HAP-1 (cell line): ENCODE data around the gene WASHC2C.
"Not testable (repeated sequence)": the region's sequence is repeated elsewhere in the genome, so short reads cannot be mapped to it uniquely, and the experiment has no call there.

Experiments used
- DNase-seq, 2 experiments: peaks; one replicate each; pipeline ENCODE4 v3.0.0-alpha.2; 2016 to 2020; ENCODE audit warnings: low spot score in 2 of 2
- H3K27me3 ChIP-seq: fragments of 250-450 bp; sonication (Bioruptor Pico); 2 replicates; pipeline ENCODE4 v1.5.1; 2020; ENCODE audit warnings: low read depth, mild to moderate bottlenecking, moderate library complexity
- H3K36me3 ChIP-seq: fragments of 250-450 bp; sonication (Bioruptor Pico); replicated peaks from 2 replicates; pipeline ENCODE4 v1.5.1; 2020; ENCODE audit warnings: mild to moderate bottlenecking
- H3K4me1 ChIP-seq: fragments of 250-450 bp; sonication (Bioruptor Pico); 2 replicates; pipeline ENCODE4 v1.5.1; 2020; ENCODE audit warnings: mild to moderate bottlenecking
- H3K4me3 ChIP-seq: fragments of 250-450 bp; sonication (Bioruptor Pico); 2 replicates; pipeline ENCODE4 v1.5.1; 2020; ENCODE audit warnings: mild to moderate bottlenecking, moderate library complexity
- H3K9me3 ChIP-seq: fragments of 250-450 bp; sonication (Bioruptor Pico); 2 replicates; pipeline ENCODE4 v1.5.1; 2020; ENCODE audit warnings: mild to moderate bottlenecking, moderate library complexity
- in situ Hi-C: fragments of 300-500 bp; cut with MboI; formaldehyde crosslinking; loops from 3 replicates; pipeline ENCODE4 v1.14.3; 2020; ENCODE audit warnings: low sequenced_read_pairs, inconsistent platforms, mixed read lengths

Gene WASHC2C

DNA sequence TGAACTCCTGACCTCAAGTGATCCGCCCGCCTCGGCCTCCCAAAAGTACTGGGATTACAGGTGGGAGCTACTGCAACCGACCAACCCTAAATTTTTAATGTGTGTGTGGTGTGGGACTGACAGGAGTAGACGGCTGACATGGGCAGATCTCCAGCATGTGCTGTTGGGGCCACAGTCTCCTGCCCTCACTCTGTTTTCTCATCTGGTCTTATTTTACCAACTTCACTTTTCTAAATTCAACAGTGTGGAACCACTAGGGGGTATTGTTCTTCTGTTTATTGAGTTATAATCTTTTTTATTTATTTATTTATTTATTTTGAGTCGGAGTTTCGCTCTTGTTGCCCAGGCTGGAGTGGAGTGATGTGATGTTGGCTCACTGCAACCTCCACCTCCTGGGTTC, 14.9 kb downstream of the WASHC2C start:
- H3K9me3 ChIP-seq, DNase-seq, H3K36me3 ChIP-seq, H3K4me3 ChIP-seq, H3K4me1 ChIP-seq, H3K27me3 ChIP-seq, in situ Hi-C loops: not testable (repeated sequence)

DNA sequence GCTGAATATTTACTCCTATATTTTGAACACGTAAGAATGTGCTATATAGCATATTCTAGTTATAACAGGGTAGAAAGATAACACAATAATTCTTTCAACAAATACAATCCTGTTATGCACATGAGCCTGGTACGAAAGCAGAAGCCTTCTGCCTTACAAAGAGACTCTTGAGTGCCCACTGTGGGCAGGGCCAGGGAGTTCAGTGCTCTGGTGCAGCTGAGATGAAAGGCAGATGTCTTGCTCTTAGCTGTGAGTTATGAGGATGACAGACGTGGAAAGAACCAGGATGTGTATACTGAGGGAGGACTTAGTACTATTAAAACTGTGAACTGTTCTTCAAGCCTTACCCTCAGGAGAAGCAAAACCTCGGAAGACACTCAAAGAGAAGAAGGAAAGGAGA, 24.1 kb downstream of the WASHC2C start:
- H3K4me3 ChIP-seq, H3K27me3 ChIP-seq, H3K4me1 ChIP-seq, H3K36me3 ChIP-seq, H3K9me3 ChIP-seq, in situ Hi-C loops, DNase-seq: not testable (repeated sequence)

DNA sequence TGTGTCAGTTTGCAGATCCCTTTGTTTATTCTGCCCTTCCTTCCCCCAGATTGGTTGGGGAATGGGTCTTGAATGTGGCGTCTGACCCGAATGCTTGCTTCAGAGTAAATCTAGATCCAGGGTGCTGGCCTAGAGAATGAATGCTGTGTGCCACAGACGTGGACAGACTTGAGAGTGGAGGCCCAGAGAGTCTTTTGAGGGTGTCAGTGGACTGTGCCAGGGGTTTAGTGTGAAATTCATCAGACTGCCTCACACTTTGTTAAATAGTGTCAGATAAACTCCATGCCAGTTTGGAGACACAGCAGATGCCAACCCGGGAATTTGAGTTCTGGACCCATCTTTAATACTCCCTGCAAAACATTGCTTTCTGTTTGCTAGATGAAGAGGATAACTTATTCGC, 25.1 kb downstream of the WASHC2C start:
- H3K9me3 ChIP-seq, DNase-seq, H3K36me3 ChIP-seq, H3K4me1 ChIP-seq, H3K27me3 ChIP-seq, H3K4me3 ChIP-seq, in situ Hi-C loops: not testable (repeated sequence)

DNA sequence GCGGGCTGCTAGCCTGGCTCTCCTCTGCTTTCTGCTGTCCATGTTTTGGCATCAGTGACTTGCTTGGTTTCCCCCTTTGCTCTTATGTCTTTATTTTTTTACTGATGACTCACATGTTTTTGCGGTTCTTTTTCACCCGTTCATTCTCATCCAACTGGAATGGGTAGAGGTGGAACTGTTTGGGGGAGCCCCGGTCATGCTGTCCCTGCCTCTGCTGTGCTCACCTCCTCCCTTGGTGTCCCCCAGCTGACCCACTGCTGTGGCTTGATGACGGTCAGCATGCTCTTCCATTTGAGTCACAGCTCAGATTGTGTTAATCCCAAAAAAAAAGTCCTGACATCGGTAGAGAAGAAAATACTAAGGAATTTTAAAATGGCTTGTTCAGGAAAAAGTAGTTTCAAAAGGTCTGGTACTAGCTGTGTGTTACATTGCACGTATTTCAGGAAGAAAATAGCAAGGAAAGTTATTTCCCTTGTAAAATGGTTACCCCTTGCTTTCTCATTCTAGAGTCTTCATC, 27.0 kb downstream of the WASHC2C start:
- H3K9me3 ChIP-seq, H3K4me3 ChIP-seq, DNase-seq, in situ Hi-C loops, H3K4me1 ChIP-seq, H3K27me3 ChIP-seq, H3K36me3 ChIP-seq: not testable (repeated sequence)

DNA sequence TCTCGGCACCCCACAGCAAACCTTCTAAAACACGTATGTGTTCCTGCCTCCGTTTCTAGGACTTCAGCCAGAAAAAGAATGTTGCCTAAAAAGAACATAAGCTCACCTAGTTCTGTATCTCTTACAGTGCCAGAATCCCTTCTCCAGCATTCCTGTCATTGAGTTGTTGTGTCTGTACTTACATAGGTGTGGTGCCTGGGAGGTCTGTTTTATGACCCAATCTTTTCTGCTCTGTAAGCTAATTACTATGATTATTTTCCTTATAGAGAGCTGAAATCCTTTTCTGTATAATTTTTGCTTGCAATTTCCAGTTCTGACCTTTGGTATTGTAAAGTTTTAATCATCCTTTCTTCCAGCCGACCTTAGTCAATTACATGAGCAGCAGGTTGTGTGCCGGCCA, 28.0 kb downstream of the WASHC2C start:
- in situ Hi-C loops, H3K4me1 ChIP-seq, H3K4me3 ChIP-seq, H3K27me3 ChIP-seq, H3K9me3 ChIP-seq, DNase-seq, H3K36me3 ChIP-seq: not testable (repeated sequence)

DNA sequence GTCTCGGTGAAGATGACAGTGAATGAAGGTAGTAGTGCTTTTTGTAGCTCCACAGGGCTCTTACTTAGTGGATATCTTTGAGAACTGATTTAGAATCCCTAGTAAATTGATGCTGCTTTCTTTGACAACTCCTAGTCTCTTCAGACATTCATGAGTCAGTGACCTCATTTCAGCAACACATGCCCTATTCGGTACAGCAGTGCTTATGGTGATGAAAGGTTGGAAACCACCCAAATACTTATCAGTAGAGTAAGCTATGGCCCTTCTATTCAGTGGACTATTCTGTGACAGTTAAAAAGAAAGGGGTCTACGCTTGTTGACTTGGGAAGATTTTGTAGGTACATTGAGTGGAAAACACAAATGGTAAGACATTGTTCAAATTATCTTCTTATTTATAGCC, 29.0 kb downstream of the WASHC2C start:
- DNase-seq, H3K36me3 ChIP-seq, H3K4me3 ChIP-seq, in situ Hi-C loops, H3K27me3 ChIP-seq, H3K9me3 ChIP-seq, H3K4me1 ChIP-seq: not testable (repeated sequence)

DNA sequence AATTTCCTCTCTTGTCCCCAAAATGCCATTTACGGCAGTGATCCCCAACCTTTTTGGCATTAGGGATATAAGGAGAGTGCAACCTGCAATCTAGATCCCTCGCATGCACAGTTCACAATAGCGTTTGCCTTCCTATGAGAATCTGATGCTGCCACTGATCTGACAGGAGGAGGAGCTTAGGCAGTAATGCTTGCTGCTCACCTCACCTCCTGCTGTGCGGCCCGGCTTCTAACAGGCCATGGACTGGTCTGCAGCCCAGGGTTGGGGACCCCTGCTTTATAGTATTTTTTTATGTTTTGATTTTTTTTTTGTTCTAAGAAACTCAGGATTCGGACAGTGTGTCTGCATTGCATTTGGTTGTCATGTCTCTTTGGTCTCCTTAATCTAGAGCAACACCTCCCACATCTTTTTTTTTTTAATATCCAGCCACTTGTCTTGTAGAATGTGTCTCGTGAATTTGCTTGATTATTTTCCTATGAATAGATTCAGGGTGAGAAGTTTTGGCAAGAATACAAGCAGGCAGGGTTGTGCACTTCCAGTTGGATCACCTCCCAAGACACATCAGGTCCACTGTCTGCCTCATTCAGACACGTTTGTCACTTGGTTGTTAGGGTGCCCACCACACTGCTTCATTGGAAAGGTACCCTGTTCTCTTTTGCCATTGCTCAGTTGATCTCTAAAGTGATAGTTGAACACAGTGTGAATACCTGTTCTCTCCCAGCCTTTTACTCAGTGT, 30.8 kb downstream of the WASHC2C start:
- H3K4me3 ChIP-seq, DNase-seq, H3K9me3 ChIP-seq, H3K4me1 ChIP-seq, H3K27me3 ChIP-seq, in situ Hi-C loops, H3K36me3 ChIP-seq: not testable (repeated sequence)

DNA sequence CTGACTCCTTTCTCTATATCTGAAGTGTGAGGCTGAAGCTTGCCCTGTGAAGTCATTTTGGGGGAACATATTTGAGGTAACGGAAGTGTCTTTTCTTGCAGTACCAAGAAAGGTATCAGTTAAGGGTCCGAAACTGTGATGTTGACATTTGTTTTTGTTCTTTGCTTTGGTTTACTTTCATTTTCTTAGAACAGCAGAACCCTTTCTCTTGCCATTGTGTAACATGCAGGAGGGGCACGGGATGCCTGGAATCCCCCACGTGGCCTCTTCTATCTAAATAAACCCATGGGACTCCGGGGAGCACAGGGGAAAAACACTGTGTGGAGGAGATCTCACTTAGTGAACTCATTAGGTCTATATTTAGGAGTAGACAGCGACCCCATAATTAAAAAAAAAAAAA, 34.6 kb downstream of the WASHC2C start:
- H3K27me3 ChIP-seq, in situ Hi-C loops, H3K4me3 ChIP-seq, DNase-seq, H3K36me3 ChIP-seq, H3K9me3 ChIP-seq, H3K4me1 ChIP-seq: not testable (repeated sequence)

DNA sequence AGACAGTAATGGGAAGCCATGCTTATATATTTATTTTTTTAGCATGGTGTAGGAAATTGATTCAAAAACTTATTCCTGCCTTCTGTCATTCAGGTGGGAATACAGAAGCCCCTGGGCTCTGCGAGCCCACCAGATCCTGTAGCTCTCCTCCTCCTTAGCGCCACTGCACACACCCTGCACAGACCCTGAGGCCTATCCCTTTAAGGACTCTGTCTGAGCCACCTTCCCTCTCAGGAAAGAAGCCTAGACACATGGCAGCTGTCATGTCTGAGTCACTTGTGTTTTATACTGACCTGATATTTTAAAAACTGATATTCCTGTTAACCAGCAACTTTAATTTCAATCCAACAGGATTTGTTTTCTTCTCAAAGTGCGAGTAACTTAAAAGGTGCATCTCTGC, 36.0 kb downstream of the WASHC2C start:
- H3K9me3 ChIP-seq, H3K36me3 ChIP-seq, H3K4me1 ChIP-seq, DNase-seq, H3K4me3 ChIP-seq, in situ Hi-C loops, H3K27me3 ChIP-seq: not testable (repeated sequence)

DNA sequence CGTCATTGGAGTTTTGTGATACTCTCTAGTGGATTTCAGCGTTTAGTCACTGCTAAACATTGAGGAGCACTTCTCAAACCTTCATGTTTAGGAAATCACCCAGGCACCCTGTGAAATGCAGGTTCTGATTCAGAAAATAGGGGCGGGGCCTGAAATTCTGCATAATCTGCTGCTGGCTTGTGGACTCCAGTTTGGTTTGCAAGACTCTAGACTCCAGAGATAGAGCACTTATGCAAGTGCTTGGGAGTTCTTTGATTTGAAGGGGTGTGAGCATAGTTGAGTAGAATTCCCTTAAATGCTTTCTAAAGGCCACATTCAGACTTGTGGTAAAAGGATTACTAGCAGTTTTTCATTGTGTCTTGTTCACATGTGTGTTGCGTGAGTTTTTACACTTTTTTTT, 41.3 kb downstream of the WASHC2C start:
- in situ Hi-C loops, DNase-seq, H3K36me3 ChIP-seq, H3K4me1 ChIP-seq, H3K9me3 ChIP-seq, H3K27me3 ChIP-seq, H3K4me3 ChIP-seq: not testable (repeated sequence)

DNA sequence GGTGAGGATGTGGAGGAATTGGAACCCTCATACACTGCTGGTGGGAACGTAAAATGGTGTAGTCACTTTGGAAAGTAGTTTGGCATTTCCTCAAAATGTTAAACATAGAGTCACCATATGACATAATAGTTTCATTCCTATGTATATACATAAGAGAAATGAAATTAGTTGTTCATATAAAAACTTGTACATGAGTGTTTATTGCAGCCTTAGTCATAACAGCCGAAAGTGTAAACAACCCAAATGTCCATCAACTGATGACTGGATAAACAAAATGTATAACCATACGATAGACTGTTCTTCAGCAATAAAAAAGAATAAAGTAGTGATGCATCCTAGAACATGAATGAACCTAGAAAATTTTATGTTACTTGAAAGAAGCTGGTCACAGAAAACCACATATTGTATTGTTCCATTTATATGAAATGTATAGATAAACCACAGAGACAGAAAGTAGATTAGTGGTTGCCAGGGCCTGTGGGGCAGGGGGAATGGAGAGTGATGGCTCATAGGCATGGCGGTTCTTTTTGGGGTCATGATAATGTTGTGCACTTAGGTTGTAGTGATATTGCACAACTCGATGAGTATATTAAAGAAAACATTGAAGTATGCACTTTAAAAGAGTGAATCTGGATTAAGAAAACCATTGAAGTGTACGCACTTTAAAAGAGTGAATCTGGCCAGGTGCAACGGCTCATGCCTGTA, 44.8 kb downstream of the WASHC2C start:
- H3K27me3 ChIP-seq, in situ Hi-C loops, H3K4me3 ChIP-seq, H3K4me1 ChIP-seq, H3K36me3 ChIP-seq, DNase-seq, H3K9me3 ChIP-seq: not testable (repeated sequence)

DNA sequence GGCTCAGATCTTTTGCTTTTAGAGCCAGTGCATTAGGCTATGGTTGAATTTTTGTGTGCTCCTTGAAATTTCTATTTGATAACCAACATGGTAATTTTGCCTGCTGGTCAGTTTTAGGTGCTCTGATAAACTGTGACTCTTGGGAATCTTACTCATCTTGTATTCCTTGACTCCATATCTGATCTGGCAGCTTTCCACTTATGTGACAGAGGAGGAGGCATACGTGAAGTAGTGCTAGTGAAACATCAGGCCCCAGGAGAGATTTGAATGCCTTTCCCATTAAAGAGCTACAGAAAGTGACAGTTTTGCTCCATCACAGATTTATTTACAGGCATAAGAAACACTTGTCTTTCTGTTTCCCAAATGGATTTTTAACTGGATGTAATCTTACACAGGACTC, 59.2 kb downstream of the WASHC2C start:
- H3K36me3 ChIP-seq, H3K4me1 ChIP-seq, H3K4me3 ChIP-seq, DNase-seq, in situ Hi-C loops, H3K9me3 ChIP-seq, H3K27me3 ChIP-seq: not testable (repeated sequence)

DNA sequence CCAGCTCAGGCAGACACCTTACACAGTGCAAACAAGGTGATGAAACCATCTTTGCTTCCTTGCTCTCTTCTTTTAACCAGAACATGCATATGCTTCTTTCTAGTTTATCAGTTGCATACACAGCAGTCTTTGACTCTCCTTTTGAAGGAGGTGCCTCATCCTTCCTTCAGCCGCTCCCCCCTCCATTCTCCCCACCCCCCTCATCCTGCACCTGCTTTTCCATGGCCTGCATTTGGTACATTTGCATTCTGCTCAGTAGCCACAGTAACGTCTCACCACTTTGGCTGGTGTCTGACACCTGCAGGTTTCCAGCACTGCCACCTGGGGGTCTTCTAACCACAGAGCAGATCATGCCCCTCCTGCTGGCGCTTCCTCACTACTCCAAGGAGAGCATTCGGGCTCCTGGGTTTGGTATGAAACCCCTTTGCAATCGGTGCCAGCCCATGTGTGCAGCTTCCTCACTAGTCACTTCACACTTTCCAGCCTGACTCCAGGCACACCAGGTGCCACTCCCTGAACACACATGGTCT, 60.2 kb downstream of the WASHC2C start:
- DNase-seq, H3K4me1 ChIP-seq, H3K36me3 ChIP-seq, H3K27me3 ChIP-seq, in situ Hi-C loops, H3K9me3 ChIP-seq, H3K4me3 ChIP-seq: not testable (repeated sequence)

DNA sequence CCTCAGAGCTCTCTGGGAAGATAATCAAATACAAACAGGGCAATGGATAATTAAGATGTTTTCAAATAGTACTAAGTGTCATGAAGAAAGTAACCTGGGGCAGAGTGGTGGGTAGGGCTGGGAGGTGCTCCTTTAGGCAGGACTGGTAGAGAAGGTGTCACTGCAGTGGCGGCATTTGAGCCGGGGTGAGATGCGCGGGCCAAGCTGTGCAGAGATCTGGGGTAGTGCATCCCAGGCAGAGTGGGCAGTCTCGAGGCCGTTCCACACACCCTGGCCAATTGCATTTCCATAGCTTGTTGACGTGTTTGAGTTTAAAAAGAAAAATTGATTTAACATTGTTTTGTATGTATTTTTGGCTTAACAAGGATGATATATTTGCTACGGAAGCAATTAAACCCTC, 62.9 kb downstream of the WASHC2C start:
- H3K27me3 ChIP-seq, H3K36me3 ChIP-seq, DNase-seq, H3K4me1 ChIP-seq, H3K9me3 ChIP-seq, in situ Hi-C loops, H3K4me3 ChIP-seq: not testable (repeated sequence)
